Heart left ventricle (tissue), 13 donors: Measurements from ENCODE around the gene LPP.

Source experiments
- CTCF ChIP-seq, 12 donors: fragments of 200-600 bp; sonication (generic) in 4 of 12; IDR thresholded peaks; one replicate each; pipeline versions ENCODE4 v1.5.0 to v1.8.0; 2018 to 2022; ENCODE audit warnings: antibody characterized with exemption in 12 of 12, mild to moderate bottlenecking in 5 of 12
- POLR2A ChIP-seq, 2 donors: fragments of 450-650 bp; IDR thresholded peaks; one replicate each; pipeline ENCODE4 v1.6.1; 2017; ENCODE audit warnings: antibody characterized with exemption in 2 of 2, mild to moderate bottlenecking in 2 of 2, moderate library complexity in 2 of 2
- donor health status: ischemic (EF 13 %, LVEDD 7.1; RV severe dilation, severe dysfunction).
- donor health status: DM: no; HTN: yes; CAD: no.
- donor health status: DM: no; HTN: no; CAD: no.
- donor health status: ischemic (EF 25% LVEDD 6.9; RV normal size, moderate dysfunction).
- donor health status: ischemic (EF 25% LVEDD 5.7; RV mildly dilated, moderate dysfunction).
- donor health status: ischemic (EF 35%, LVEDD 5.7; RV mildly dilated, moderate dysfunction).
- donor health status: nonischemic (EF 11% LVEDD 7.7; RV severe dilation, severe dysfunction).
- donor health status: DM: yes; HTN: yes; CAD: no.
- donor health status: PGD.
- donor health status: ischemic (EF 29% LVEDD 5.4; RV normal size, mild dysfunction).
- donor health status: nonischemic (EF 23%, LVEDD 6.1; RV moderate dilation, normal function).

- TF ChIP-seq CTCF (IDR thresholded peaks at IDR 0.05) (no peak), POLR2A (IDR thresholded peaks at IDR 0.05) (no peak)
These were observed 700.8 kb downstream of the LPP start for GRCh38 chr3:188854772-188855149.
